Karpas-422 (cell line): ENCODE measurements around the gene BRSK1. TPM values are rescaled to one million over a fixed set of nuclear protein-coding genes. Genes with fewer than 3 reads are reported as not detected.

Experiments used
- DNase-seq: peaks from one replicate; pipeline ENCODE4 v3.0.0-alpha.2; 2015
- H2AFZ ChIP-seq: fragments of 200-600 bp; sonication (generic); 2 replicates; pipeline ENCODE4 v1.6.1; 2014; ENCODE audit warnings: antibody characterized with exemption, low read length, mixed read lengths
- H3K27ac ChIP-seq: fragments of 200-600 bp; sonication (generic); 2 replicates; pipeline ENCODE4 v1.5.1; 2014; ENCODE audit warnings: mild to moderate bottlenecking, low read length, moderate library complexity
- H3K27me3 ChIP-seq: fragments of 200-600 bp; sonication (generic); 2 replicates; pipeline ENCODE4 v1.6.1; 2014; ENCODE audit warnings: low read length, mixed read lengths
- H3K36me3 ChIP-seq: fragments of 200-600 bp; sonication (generic); 2 replicates; pipeline ENCODE4 v1.6.1; 2014; ENCODE audit warnings: low read length, mixed read lengths; ENCODE audit not compliant: insufficient read depth
- H3K4me1 ChIP-seq: fragments of 200-600 bp; sonication (generic); 2 replicates; pipeline ENCODE4 v1.6.1; 2014; ENCODE audit warnings: mild to moderate bottlenecking, low read length, mixed read lengths
- H3K4me2 ChIP-seq: fragments of 200-600 bp; sonication (generic); 2 replicates; pipeline ENCODE4 v1.6.1; 2014; ENCODE audit warnings: low read length, low read depth, mild to moderate bottlenecking; ENCODE audit not compliant: poor library complexity, severe bottlenecking
- H3K4me3 ChIP-seq: fragments of 200-600 bp; sonication (generic); 2 replicates; pipeline ENCODE4 v1.5.1; 2014; ENCODE audit warnings: mild to moderate bottlenecking, antibody characterized with exemption, low read length, mixed read lengths
- H3K79me2 ChIP-seq: fragments of 200-600 bp; sonication (generic); 2 replicates; pipeline ENCODE4 v1.6.1; 2014; ENCODE audit warnings: mild to moderate bottlenecking, low read length, mixed read lengths
- H3K9ac ChIP-seq: fragments of 200-600 bp; sonication (generic); 2 replicates; pipeline ENCODE4 v1.6.0; 2014; ENCODE audit warnings: low read length
- H3K9me2 ChIP-seq: fragments of 200-600 bp; sonication (generic), shearing (Covaris generic); replicated peaks from 2 replicates; pipeline ENCODE4 v1.6.0; 2014; ENCODE audit warnings: mild to moderate bottlenecking, low read length, moderate library complexity; ENCODE audit not compliant: insufficient read depth
- H3K9me3 ChIP-seq: fragments of 300-700, 200-600 bp; sonication (generic); 2 replicates; pipeline ENCODE4 v1.6.1; 2014; ENCODE audit warnings: low read length, mixed read lengths
- H4K20me1 ChIP-seq: fragments of 200-600 bp; sonication (generic); 2 replicates; pipeline ENCODE4 v1.6.1; 2014; ENCODE audit warnings: mild to moderate bottlenecking, antibody characterized with exemption, low read length, low read depth; ENCODE audit not compliant: insufficient read depth
- total RNA-seq: library from RNA; depleted of rRNA; stranded (reverse); fragments of >200 nt; shearing (Covaris generic); gene quantifications from 2 replicates; pipeline ENCODE4 v1.2.3, GENCODE V29; 2014; ENCODE audit warnings: low replicate concordance

The BRSK1 gene
- total RNA-seq, 1 experiment from 2014 or later: 15.5 TPM

DNA sequence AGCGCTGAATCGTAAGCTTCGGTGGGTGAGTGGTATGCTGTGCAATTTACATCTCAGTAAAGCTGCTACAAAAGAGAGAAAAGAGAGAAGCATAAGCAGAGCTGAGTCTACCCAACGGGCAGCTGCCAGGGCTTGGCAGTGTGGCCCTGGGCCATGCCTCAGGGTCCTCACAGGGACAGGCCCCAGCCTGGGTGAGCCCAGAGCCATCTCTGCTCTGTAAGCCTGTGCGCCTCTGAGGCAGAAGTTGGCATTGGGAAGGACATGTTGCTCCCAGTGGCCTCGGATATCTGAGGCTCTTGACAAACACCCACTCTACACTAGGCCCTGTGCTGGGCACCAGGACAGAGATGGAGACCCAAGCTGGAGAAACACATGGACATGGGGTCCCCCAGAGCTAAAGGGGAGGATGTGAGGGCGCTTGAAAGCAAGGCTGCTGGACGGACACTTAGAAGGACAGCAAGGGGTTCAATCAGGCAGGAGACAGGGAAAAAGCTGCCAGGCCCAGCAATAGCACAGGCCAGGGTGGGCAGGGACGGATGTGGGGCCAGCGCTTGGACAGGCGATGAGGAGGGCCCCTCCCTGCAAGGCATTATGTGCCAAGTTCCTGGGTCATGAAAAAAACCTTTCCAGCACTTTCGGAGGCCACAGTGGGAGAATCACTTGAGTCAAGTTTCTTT, 39.7 kb upstream of the BRSK1 start:
- no peaks in the 10 kb centered on the region for H3K9me2 ChIP-seq
- H3K79me2 ChIP-seq: peaks cover 73% of the 10 kb centered on the region
- H3K27me3 ChIP-seq: no peaks in the 10 kb centered on the region
- H3K9ac ChIP-seq: no peak overlapping the region
- no peaks in the 10 kb centered on the region for H3K9me3 ChIP-seq
- no peak overlapping the region for H3K4me2 ChIP-seq
- no peak overlapping the region for H3K4me3 ChIP-seq
- H3K4me1 ChIP-seq: no peaks in the 10 kb centered on the region
- H3K27ac ChIP-seq: no peak overlapping the region
- H4K20me1 ChIP-seq: peaks cover 81% of the 10 kb centered on the region
- H3K36me3 ChIP-seq: peaks cover 62% of the 10 kb centered on the region
- H2AFZ ChIP-seq: no peak overlapping the region
- no peak for DNase-seq

DNA sequence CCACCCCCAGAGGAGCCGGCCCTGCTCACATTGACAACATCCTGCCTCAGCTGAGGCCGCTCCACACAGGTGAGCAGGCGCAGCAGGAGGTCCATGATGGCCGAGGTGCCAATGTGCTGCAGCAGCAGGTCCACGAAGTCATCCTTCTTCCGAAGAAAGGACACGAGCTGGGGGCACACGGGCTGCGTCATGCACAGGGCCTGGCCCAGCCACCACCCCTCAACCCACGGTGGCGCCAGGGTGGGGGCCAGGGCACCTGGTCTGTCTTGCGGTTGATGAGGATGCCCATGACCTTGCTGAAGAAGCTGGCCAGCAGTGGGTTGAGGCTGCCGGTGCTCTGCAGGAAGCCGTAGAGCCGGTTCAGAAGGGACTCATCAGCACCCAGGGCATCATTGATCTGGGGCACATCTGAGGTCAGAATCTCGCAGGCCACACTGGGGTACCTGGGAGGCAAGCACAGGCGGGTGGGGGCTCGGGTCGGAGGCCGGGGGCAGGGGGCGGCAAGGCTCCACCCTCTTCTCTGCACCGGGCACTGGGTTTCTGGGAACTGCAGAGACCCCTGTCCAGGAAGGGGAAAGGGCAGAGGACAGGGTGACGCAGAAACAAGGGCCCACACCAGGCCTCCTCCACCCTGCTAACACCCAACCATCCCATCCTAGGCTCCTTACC, 38.4 kb upstream of the BRSK1 start:
- Histone ChIP-seq H3K4me2 (no peak overlapping the region), H3K36me3 (peaks cover 50% of the 10 kb centered on the region), H3K4me1 (no peaks in the 10 kb centered on the region), H3K79me2 (peaks cover 80% of the 10 kb centered on the region), H4K20me1 (peaks cover 82% of the 10 kb centered on the region), H3K9me2 (no peaks in the 10 kb centered on the region), H3K27ac (no peak overlapping the region), H3K9me3 (no peaks in the 10 kb centered on the region), H3K9ac (no peak overlapping the region), H3K4me3 (no peak overlapping the region), H2AFZ (no peak overlapping the region), H3K27me3 (no peaks in the 10 kb centered on the region)
- no peak for DNase-seq

DNA sequence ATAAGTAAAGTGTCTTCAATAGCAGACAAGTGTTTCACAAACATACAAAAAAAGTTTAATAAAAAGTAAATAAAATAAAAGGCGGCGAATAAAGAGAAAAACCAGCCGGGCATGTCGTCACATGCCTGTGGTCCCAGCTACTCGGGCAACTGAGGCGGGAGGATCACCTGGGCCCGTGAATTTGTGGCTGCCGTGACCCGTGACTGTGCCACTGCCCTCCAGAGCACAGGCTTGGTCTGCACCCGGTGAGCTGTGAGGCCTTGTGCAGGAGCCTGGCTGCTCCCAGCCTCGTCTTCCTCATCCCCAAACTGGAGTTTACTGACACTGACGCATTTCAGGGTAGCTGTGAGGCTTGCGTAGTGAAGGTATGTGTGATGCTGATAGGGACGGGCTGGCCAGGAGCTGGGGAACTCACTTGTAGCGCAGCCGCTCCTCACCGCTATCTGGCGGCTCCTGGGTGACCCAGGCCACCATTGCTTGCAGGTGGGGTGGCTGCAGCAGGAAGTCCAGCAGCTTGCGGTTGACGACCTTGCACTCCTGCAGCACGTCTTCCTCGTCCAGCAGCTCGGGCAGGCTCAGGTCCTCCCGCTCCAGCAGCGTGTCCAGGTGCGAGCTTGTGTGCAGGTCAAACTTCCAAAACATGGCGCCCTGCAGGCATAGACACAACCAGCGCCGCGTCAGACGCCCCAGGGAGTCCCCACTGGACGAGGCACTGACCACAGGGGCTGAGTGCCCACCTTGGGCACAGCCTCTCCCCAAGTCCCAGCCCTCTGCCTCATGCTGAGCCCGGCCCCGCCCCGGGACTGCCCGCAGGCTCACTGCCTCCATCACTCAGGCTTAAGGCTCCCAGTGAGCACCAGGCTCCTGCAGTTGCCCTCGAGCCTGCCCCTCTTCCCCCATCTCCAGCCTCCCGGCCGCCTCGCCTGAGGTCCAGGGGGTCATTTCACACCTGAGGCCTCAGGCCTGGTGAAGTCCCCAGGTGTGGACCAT, 37.0 kb upstream of the BRSK1 start:
- no peak for DNase-seq
- Histone ChIP-seq H3K27ac (no peak overlapping the region), H3K9me2 (no peaks in the 10 kb centered on the region), H3K4me3 (no peak overlapping the region), H3K9ac (no peak overlapping the region), H3K27me3 (no peaks in the 10 kb centered on the region), H2AFZ (no peak overlapping the region), H3K79me2 (peaks cover 91% of the 10 kb centered on the region), H3K9me3 (no peaks in the 10 kb centered on the region), H4K20me1 (peaks cover 89% of the 10 kb centered on the region), H3K4me1 (peaks cover 6% of the 10 kb centered on the region), H3K36me3 (peaks cover 51% of the 10 kb centered on the region), H3K4me2 (no peak overlapping the region)

DNA sequence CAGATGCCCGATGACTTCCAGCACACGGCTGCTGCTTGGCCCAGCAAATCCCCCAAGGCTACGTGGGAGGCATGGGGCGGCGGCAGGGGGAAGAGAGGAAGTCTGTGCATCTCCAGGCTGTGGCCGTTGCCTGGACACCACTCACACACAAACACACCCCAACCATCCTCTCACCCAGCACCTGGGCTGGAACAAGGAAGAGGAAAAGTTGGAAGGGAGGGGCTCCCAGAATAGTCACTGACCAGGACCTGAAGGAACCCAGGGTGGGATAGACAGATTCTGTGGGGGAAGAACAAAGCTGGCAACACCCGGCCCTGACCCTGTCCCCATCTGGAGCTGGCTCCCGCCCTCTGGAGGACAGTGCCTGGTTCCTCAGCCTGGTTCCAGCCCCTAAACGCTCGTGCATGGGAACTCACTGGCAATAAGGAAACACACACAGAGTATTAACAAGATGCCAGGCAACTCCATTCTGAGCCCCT, 36.1 kb upstream of the BRSK1 start:
- no peak overlapping the region for H3K4me3 ChIP-seq
- no peak overlapping the region for H3K27ac ChIP-seq
- H4K20me1 ChIP-seq: peaks cover 83% of the 10 kb centered on the region
- H3K9me3 ChIP-seq: no peaks in the 10 kb centered on the region
- H3K79me2 ChIP-seq: peaks cover 92% of the 10 kb centered on the region
- H3K4me1 ChIP-seq: peaks cover 15% of the 10 kb centered on the region
- no peak overlapping the region for H3K9ac ChIP-seq
- H3K9me2 ChIP-seq: no peaks in the 10 kb centered on the region
- no peak overlapping the region for H2AFZ ChIP-seq
- no peaks in the 10 kb centered on the region for H3K27me3 ChIP-seq
- DNase-seq: no peak
- peaks cover 47% of the 10 kb centered on the region for H3K36me3 ChIP-seq
- H3K4me2 ChIP-seq: no peak overlapping the region

DNA sequence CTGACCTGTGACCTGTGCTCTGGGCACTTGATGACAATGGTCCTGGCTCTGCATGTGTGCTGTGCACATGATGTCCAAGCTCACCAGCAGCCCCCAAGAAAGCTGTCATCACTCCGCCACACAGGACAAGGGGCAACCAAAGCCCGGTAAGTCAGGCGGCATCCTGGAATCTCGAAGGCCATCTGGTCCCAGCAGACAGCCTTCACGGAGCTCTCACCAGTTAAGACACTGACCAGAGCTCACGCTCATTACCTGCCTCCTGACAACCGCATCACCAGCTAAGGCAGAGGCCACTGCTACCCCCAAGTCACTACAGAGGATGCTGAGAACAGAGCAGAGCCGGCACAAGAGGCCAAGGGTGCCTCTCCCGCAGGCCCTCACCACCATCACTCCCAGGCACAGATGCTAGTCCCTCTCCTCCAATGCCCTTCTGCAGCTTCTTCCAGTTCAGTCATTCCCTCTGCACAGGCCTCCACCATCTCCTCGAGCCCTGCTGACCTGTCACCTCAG, 35.6 kb upstream of the BRSK1 start:
- H3K79me2 ChIP-seq: peaks cover 96% of the 10 kb centered on the region
- peaks cover 21% of the 10 kb centered on the region for H3K4me1 ChIP-seq
- H3K36me3 ChIP-seq: peaks cover 50% of the 10 kb centered on the region
- no peak overlapping the region for H3K4me2 ChIP-seq
- H3K9me3 ChIP-seq: no peaks in the 10 kb centered on the region
- no peak for DNase-seq
- H4K20me1 ChIP-seq: peaks cover 85% of the 10 kb centered on the region
- no peak overlapping the region for H3K27ac ChIP-seq
- H3K27me3 ChIP-seq: no peaks in the 10 kb centered on the region
- no peaks in the 10 kb centered on the region for H3K9me2 ChIP-seq
- no peak overlapping the region for H3K9ac ChIP-seq
- no peak overlapping the region for H2AFZ ChIP-seq
- no peak overlapping the region for H3K4me3 ChIP-seq

DNA sequence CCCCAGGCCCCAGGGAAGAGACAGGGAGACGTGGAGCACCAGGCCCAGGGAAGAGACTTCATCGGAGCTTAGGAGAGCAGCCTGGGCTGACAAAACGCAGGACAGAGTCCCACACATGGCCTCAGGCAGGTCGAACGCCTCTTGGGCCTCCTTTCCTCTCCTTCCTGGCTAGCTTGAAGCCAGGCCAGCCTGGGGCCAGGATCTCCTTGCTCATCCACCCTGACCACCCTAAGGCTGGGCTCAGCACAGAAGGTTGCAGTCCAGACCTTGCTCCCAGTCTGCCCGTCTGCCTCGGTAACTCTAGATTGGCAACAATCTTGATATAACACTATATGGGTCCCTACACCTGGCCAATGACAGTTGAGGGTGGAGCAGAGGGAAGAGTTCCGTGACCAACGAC, 35.1 kb upstream of the BRSK1 start:
- Histone ChIP-seq H3K4me1 (peaks cover 25% of the 10 kb centered on the region), H3K9me2 (no peaks in the 10 kb centered on the region), H2AFZ (no peak overlapping the region), H3K27me3 (no peaks in the 10 kb centered on the region), H3K27ac (no peak overlapping the region), H3K36me3 (peaks cover 50% of the 10 kb centered on the region), H3K4me3 (no peak overlapping the region), H4K20me1 (peaks cover 82% of the 10 kb centered on the region), H3K79me2 (peaks cover 97% of the 10 kb centered on the region), H3K9me3 (no peaks in the 10 kb centered on the region), H3K9ac (no peak overlapping the region), H3K4me2 (no peak overlapping the region)
- no peak for DNase-seq

DNA sequence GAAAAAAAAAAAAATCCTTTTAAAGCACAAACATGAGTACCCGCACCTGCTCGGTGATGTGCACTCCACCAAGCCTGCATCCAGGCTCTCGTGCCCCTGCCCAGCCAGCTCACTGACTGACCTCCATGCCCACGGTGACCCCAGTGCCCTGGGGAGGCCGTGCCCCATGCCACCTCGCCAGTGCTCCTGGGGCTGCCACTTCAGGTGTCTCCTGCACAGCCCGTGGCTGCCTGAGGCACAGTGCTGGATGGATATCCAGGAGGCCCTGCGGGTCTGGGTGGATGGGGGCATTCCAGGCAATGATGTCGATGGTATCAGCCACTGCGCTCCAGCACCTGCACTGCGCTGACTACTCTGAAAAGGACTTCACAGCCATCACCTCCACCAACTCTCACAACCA, 34.0 kb upstream of the BRSK1 start:
- Histone ChIP-seq H3K9ac (no peak overlapping the region), H3K4me2 (no peak overlapping the region), H3K79me2 (peaks cover 96% of the 10 kb centered on the region), H3K4me3 (no peak overlapping the region), H3K9me2 (no peaks in the 10 kb centered on the region), H4K20me1 (peaks cover 71% of the 10 kb centered on the region), H3K27me3 (no peaks in the 10 kb centered on the region), H3K9me3 (no peaks in the 10 kb centered on the region), H3K4me1 (peaks cover 37% of the 10 kb centered on the region), H3K27ac (no peak overlapping the region), H3K36me3 (peaks cover 44% of the 10 kb centered on the region), H2AFZ (no peak overlapping the region)
- no peak for DNase-seq
